Inferior parietal cortex (tissue), 1 donor: Measurements from ENCODE around the gene IQUB.
"Not testable (repeated sequence)": the region's sequence is repeated elsewhere in the genome, so short reads cannot be mapped to it uniquely, and the experiment has no call there.

Experiments used
- DNase-seq: peaks from one replicate; pipeline ENCODE4 v3.0.0-alpha.2; 2016; ENCODE audit errors: extremely low spot score

IQUB gene

GRCh38 chr7:123492485-123492884, 41.9 kb downstream of the IQUB start:
- DNase-seq, result no peak

- DNase-seq, result no peak
Observed at GRCh38 chr7:123485721-123486120, 48.7 kb downstream of the IQUB start.

GRCh38 chr7:123485187-123485586, 49.2 kb downstream of the IQUB start:
- DNase-seq, result no peak

GRCh38 chr7:123484199-123484598, 50.2 kb downstream of the IQUB start:
- no peak for DNase-seq

GRCh38 chr7:123480107-123480506, 54.3 kb downstream of the IQUB start:
- no peak for DNase-seq

GRCh38 chr7:123478056-123478455, 56.3 kb downstream of the IQUB start:
- DNase-seq, result not testable (repeated sequence)

GRCh38 chr7:123472750-123473445, 61.5 kb downstream of the IQUB start:
- no peak for DNase-seq

GRCh38 chr7:123472327-123472726, 62.1 kb downstream of the IQUB start:
- no peak for DNase-seq

GRCh38 chr7:123468303-123468702, 66.1 kb downstream of the IQUB start:
- no peak for DNase-seq

- no peak for DNase-seq
Observed at GRCh38 chr7:123463890-123464289, 70.5 kb downstream of the IQUB start.

GRCh38 chr7:123460616-123461015, 73.8 kb downstream of the IQUB start:
- no peak for DNase-seq

GRCh38 chr7:123455965-123456470, 78.4 kb downstream of the IQUB start:
- no peak for DNase-seq

- DNase-seq, result no peak
Observed at GRCh38 chr7:123440101-123440548, 94.3 kb downstream of the IQUB start.

GRCh38 chr7:123439191-123439590, 95.2 kb downstream of the IQUB start:
- no peak for DNase-seq

- DNase-seq, result no peak
Observed at GRCh38 chr7:123437447-123437995, 96.9 kb downstream of the IQUB start.

- no peak for DNase-seq
Observed at GRCh38 chr7:123435080-123435700, 99.2 kb downstream of the IQUB start.

GRCh38 chr7:123433665-123434064, 100.7 kb downstream of the IQUB start:
- no peak for DNase-seq

- no peak for DNase-seq
Observed at GRCh38 chr7:123432601-123433000, 101.8 kb downstream of the IQUB start.

GRCh38 chr7:123431075-123431614, 103.2 kb downstream of the IQUB start:
- DNase-seq, result no peak

GRCh38 chr7:123425246-123425645, 109.1 kb downstream of the IQUB start:
- DNase-seq, result no peak

GRCh38 chr7:123424463-123424862, 109.9 kb downstream of the IQUB start:
- no peak for DNase-seq

- DNase-seq, result no peak
Observed at GRCh38 chr7:123423622-123424021, 110.8 kb downstream of the IQUB start.

- DNase-seq, result no peak
Observed at GRCh38 chr7:123417580-123417979, 116.8 kb downstream of the IQUB start.
